ENCODE data around the gene HSDL1. TPM values are rescaled to one million over a fixed set of nuclear protein-coding genes. Genes with fewer than 3 reads are reported as not detected.
A peak's percentile ranks its signal among the peaks of the same experiment; 100 is the strongest.

The HSDL1 gene
- total and polyA plus RNA-seq, 2 donors (not counting 1 experiment from before 2014, with no cell fraction given) = 12.4 to 30.8 TPM

DNA sequence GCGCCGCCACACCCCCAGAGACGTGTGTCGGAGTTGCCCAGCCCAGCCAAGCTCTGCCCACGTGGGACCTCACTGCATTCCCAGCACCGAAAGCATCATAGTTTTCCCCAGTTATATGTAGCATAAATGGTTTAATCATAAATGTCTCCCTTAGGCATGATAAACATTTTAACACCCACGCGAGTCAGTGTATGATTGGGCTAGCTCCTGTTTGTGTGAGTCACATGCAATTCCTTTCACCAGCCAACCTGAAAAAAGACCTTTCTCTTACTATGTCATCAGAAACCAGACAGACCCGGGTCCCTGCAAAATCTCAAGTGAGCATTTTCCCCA, 32.7 kb upstream of the HSDL1 start:
- no peak overlapping the region for H3K27ac Mint-ChIP-seq
- Histone ChIP-seq H3K4me3 (ENCODE audit: control extremely low read depth in 1 of 5, extremely low read depth in 1 of 5, insufficient read depth in 1 of 5, low read depth in 2 of 5, low read length in 4 of 5) (no peak overlapping the region), H3K79me2 (ENCODE audit: control insufficient read depth, insufficient read depth, low read length) (no peaks in the 10 kb centered on the region), H3K4me1 (ENCODE audit: control insufficient read depth in 2 of 2, insufficient read depth in 2 of 2, low read length in 2 of 2) (peaks cover 0 to 3% of the 10 kb centered on the region in 2 donors), H3K27me3 (replicated peaks in 1 of 4; ENCODE audit: control extremely low read depth in 1 of 4, control insufficient read depth in 3 of 4, insufficient read depth in 4 of 4, low read length in 3 of 4) (no peaks in the 10 kb centered on the region), H3K27ac (ENCODE audit: low read length in 2 of 2) (no peak overlapping the region), H3K9me3 (ENCODE audit: control extremely low read depth in 1 of 3, control insufficient read depth in 2 of 3, insufficient read depth in 1 of 3, low read length in 2 of 3) (no peaks in the 10 kb centered on the region), H4K20me1 (ENCODE audit: control insufficient read depth, insufficient read depth, low read length, poor library complexity, severe bottlenecking) (no peaks in the 10 kb centered on the region), H3K36me3 (replicated peaks in 1 of 2; ENCODE audit: control extremely low read depth in 1 of 2, control insufficient read depth in 1 of 2, extremely low read depth in 1 of 2, insufficient read depth in 2 of 2, low read length in 1 of 2) (peaks cover 0 to 43% of the 10 kb centered on the region in 2 experiments), H3K4me2 (replicated peaks; ENCODE audit: low read depth, low read length, poor library complexity, severe bottlenecking) (no peak overlapping the region), H2AFZ (ENCODE audit: insufficient read depth, low read depth, low read length, poor library complexity, severe bottlenecking) (no peak overlapping the region), H3K9ac (ENCODE audit: low read length) (no peak overlapping the region)
- WGBS (ENCODE audit: insufficient coverage) = 77% methylated on average over 3 of the region's 9 CpGs
- peaks cover 6% of the 10 kb centered on the region for H3K4me1 Mint-ChIP-seq
- DNase-seq (no peak), ATAC-seq (ENCODE audit: low read depth) (no peak)
- H3K27me3 Mint-ChIP-seq = peaks cover 2% of the 10 kb centered on the region
- intact Hi-C loops (cut with micrococcal nuclease) = no loop called here
- ChIA-PET POLR2A (no interaction called here), CTCF (interaction anchor here (1.3 to 1.4 kb wide), 2 partner anchors 9 to 88 kb away, joined by 3 to 4 read pairs; partner anchors contain the start of gene TAF1C)
- H3K9me3 Mint-ChIP-seq (ENCODE audit: insufficient read depth) = no peaks in the 10 kb centered on the region
- TF ChIP-seq, protein P1, sequence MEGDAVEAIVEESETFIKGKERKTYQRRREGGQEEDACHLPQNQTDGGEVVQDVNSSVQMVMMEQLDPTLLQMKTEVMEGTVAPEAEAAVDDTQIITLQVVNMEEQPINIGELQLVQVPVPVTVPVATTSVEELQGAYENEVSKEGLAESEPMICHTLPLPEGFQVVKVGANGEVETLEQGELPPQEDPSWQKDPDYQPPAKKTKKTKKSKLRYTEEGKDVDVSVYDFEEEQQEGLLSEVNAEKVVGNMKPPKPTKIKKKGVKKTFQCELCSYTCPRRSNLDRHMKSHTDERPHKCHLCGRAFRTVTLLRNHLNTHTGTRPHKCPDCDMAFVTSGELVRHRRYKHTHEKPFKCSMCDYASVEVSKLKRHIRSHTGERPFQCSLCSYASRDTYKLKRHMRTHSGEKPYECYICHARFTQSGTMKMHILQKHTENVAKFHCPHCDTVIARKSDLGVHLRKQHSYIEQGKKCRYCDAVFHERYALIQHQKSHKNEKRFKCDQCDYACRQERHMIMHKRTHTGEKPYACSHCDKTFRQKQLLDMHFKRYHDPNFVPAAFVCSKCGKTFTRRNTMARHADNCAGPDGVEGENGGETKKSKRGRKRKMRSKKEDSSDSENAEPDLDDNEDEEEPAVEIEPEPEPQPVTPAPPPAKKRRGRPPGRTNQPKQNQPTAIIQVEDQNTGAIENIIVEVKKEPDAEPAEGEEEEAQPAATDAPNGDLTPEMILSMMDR (IDR thresholded peaks at IDR 0.05) = no peak
- H3K4me3 Mint-ChIP-seq = no peak overlapping the region

DNA sequence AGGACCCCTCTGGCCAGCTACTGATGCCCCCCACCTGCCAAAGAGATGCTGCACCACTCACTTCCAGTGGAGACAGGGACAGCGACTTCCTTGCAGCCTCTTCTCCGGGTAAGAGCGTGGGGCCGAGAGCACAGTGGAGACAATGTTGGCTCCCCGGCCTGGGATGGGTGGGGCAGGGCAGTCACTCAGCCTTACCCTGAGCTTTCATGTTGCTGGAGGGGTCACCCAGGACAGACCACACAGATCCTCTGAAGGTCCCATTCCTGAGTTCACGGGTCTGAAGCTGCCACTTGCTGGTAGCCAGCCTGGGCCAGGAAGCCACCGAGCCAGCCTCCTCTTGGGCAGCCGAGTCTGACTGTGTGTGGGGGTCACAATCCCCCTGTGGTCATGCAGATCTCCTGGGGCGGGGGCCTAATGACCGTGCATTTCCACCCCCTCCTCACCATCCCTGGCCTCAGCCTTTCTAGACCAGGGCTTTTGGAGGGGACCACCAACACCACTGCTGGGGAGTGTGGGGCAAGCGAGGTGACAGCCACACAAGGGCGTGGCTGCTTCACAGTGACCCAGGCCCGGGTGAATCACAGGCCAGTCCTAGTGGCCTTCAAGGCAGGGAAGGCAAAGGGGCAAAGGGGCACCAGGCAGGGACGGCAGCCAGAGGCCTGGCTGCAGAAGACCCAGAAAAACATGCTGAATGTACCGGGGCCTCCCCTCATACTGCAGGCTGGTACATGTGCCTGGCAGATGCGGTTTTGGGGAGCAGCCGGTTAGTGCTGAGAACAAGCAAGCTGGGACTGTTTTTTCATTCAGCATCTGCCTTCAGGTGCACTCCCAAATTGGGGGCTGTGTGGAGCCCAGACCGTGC, 31.4 kb upstream of the HSDL1 start:
- WGBS (ENCODE audit: insufficient coverage) = 87% methylated on average over 18 of the region's 18 CpGs
- no peak for TF ChIP-seq EZH2 (IDR thresholded peaks at IDR 0.05; ENCODE audit: borderline replicate concordance, insufficient read depth, low read depth, low read length, poor library complexity, severe bottlenecking)
- TF ChIP-seq, protein P1 (IDR thresholded peaks at IDR 0.05) = no peak
- POLR2A ChIA-PET = interaction anchor here (0.6 kb wide), 1 partner anchor 369 kb away, joined by 6 read pairs; no protein-coding TSS in a partner anchor
- Histone ChIP-seq H4K20me1 (ENCODE audit: control insufficient read depth, insufficient read depth, low read length, poor library complexity, severe bottlenecking) (no peaks in the 10 kb centered on the region), H3K79me2 (ENCODE audit: control insufficient read depth, insufficient read depth, low read length) (no peaks in the 10 kb centered on the region), H3K27ac (ENCODE audit: low read length in 2 of 2) (no peak overlapping the region), H3K4me3 (ENCODE audit: control extremely low read depth in 1 of 5, extremely low read depth in 1 of 5, insufficient read depth in 1 of 5, low read depth in 2 of 5, low read length in 4 of 5) (no peak overlapping the region), H3K9me3 (ENCODE audit: control extremely low read depth in 1 of 3, control insufficient read depth in 2 of 3, insufficient read depth in 1 of 3, low read length in 2 of 3) (no peaks in the 10 kb centered on the region), H3K9ac (ENCODE audit: low read length) (no peak overlapping the region), H3K36me3 (replicated peaks in 1 of 2; ENCODE audit: control extremely low read depth in 1 of 2, control insufficient read depth in 1 of 2, extremely low read depth in 1 of 2, insufficient read depth in 2 of 2, low read length in 1 of 2) (peaks cover 0 to 31% of the 10 kb centered on the region in 2 experiments), H3K4me2 (replicated peaks; ENCODE audit: low read depth, low read length, poor library complexity, severe bottlenecking) (no peak overlapping the region), H3K27me3 (replicated peaks in 1 of 4; ENCODE audit: control extremely low read depth in 1 of 4, control insufficient read depth in 3 of 4, insufficient read depth in 4 of 4, low read length in 3 of 4) (no peaks in the 10 kb centered on the region), H2AFZ (ENCODE audit: insufficient read depth, low read depth, low read length, poor library complexity, severe bottlenecking) (no peak overlapping the region), H3K4me1 (ENCODE audit: control insufficient read depth in 2 of 2, insufficient read depth in 2 of 2, low read length in 2 of 2) (peaks cover 0 to 3% of the 10 kb centered on the region in 2 donors)
- H3K27me3 Mint-ChIP-seq = peaks cover 3% of the 10 kb centered on the region
- H3K4me1 Mint-ChIP-seq = peaks cover 6% of the 10 kb centered on the region
- H3K27ac Mint-ChIP-seq = no peak overlapping the region
- H3K9me3 Mint-ChIP-seq (ENCODE audit: insufficient read depth) = no peaks in the 10 kb centered on the region
- CTCF ChIA-PET = interaction anchor here (1.1 to 3.4 kb wide), 7 partner anchors 10 to 110 kb away, joined by 3 to 26 read pairs (median 4); partner anchors contain the start of genes MBTPS1 and TAF1C
- no peak for ATAC-seq (ENCODE audit: low read depth)
- H3K4me3 Mint-ChIP-seq = no peak overlapping the region
- intact Hi-C loops (cut with micrococcal nuclease) = no loop called here
- peak; percentile 4 for DNase-seq

Data from B cell (primary cell).